ENCODE measurements around the gene JADE2.

GRCh38 chr5:134494780-134495179 is 30.7 kb upstream of the JADE2 start:
- no peak for TF ChIP-seq CTCF (IDR thresholded peaks at IDR 0.05)
- TF ChIP-seq POLR2A (IDR thresholded peaks at IDR 0.05), result no peak
